ENCODE results near the gene ZC3H6. TPM values are rescaled to one million over a fixed set of nuclear protein-coding genes. Genes with fewer than 3 reads are reported as not detected.

The ZC3H6 gene
- total RNA-seq, 2 experiments from 2014 or later, result 18.0 to 21.4 TPM

DNA sequence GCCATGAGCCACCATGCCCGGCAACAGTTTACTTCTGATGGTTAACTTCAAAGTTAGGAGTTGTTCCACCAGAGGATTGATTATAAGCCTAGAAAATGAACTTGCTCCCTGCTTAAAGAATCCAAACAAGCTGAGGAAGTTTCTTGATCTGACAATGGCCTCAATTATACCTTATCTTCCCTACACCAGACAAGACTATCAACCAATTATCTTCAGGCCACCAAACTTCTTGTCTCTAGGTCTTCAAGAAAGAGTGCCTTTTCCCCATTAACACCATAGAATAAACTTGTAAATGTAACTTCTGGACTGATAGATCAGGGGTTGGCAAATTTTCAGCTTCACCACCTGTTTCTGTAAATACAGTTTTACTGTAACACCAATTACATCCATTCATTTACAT lies 35.5 kb upstream of the ZC3H6 start:
- ATAC-seq (ENCODE audit: poor library complexity) (no peak), DNase-seq (no peak)
- H3K9me3 ChIP-seq (ENCODE audit: control insufficient read depth in 1 of 2, insufficient read depth in 1 of 2, low read length in 2 of 2), result no peaks in the 10 kb centered on the region
- no peak overlapping the region for H3K4me3 Mint-ChIP-seq
- H3K9me3 Mint-ChIP-seq, result no peaks in the 10 kb centered on the region
- ChIA-PET CTCF (interaction anchor here (1.5 to 2.6 kb wide), 2 partner anchors 14 to 20 kb away, joined by 3 to 7 read pairs; no protein-coding TSS in a partner anchor), POLR2A (no interaction called here)
- no peaks in the 10 kb centered on the region for H3K27me3 Mint-ChIP-seq
- H3K4me3 ChIP-seq (ENCODE audit: low read length), result no peak overlapping the region
- intact Hi-C loops (cut with DNase I, micrococcal nuclease), result no loop called here
- H3K36me3 ChIP-seq (ENCODE audit: insufficient read depth, low read length), result peaks cover 36% of the 10 kb centered on the region
- TF ChIP-seq, protein P1, sequence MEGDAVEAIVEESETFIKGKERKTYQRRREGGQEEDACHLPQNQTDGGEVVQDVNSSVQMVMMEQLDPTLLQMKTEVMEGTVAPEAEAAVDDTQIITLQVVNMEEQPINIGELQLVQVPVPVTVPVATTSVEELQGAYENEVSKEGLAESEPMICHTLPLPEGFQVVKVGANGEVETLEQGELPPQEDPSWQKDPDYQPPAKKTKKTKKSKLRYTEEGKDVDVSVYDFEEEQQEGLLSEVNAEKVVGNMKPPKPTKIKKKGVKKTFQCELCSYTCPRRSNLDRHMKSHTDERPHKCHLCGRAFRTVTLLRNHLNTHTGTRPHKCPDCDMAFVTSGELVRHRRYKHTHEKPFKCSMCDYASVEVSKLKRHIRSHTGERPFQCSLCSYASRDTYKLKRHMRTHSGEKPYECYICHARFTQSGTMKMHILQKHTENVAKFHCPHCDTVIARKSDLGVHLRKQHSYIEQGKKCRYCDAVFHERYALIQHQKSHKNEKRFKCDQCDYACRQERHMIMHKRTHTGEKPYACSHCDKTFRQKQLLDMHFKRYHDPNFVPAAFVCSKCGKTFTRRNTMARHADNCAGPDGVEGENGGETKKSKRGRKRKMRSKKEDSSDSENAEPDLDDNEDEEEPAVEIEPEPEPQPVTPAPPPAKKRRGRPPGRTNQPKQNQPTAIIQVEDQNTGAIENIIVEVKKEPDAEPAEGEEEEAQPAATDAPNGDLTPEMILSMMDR (IDR thresholded peaks at IDR 0.05), result no peak
- H3K27ac ChIP-seq (ENCODE audit: low read depth in 1 of 2, low read length in 2 of 2), result no peak overlapping the region
- H3K4me1 ChIP-seq (ENCODE audit: insufficient read depth, low read length), result no peaks in the 10 kb centered on the region
- no peaks in the 10 kb centered on the region for H3K27me3 ChIP-seq (ENCODE audit: control insufficient read depth in 1 of 2, insufficient read depth in 2 of 2, low read length in 2 of 2)
- peak overlapping the region; percentile 8 for H3K27ac Mint-ChIP-seq
- H3K36me3 Mint-ChIP-seq (ENCODE audit: low read depth), result peaks cover 39% of the 10 kb centered on the region
- peaks cover 60% of the 10 kb centered on the region for H3K4me1 Mint-ChIP-seq (ENCODE audit: low read depth)

DNA sequence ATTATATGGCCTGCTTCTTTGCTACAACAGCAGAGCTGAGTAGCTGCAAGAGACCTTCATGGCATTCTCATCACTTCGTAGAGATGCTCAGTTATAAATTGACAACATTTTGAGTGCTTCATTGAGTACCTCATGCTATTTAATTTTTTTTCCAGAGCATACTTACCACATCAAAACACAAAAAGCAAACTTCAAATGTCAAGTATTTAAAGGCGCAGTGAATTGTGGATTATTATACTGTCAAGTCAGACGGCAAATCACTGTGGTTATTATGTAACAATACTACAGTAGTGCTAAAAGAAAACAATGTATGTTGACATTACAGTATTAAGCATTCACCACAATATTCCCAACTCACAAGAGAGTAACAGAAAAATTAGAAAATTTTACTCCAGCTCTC lies 33.0 kb upstream of the ZC3H6 start:
- peaks cover 63% of the 10 kb centered on the region for H3K4me1 Mint-ChIP-seq (ENCODE audit: low read depth)
- ChIA-PET CTCF (no interaction called here), POLR2A (interaction anchor here (0.6 to 3.0 kb wide), 5 partner anchors 12 to 121 kb away, joined by 3 to 16 read pairs (median 6); partner anchors contain the start of gene ZC3H8)
- no peaks in the 10 kb centered on the region for H3K27me3 Mint-ChIP-seq
- H3K27ac Mint-ChIP-seq, result peak overlapping the region; percentile 68
- Histone ChIP-seq H3K4me3 (ENCODE audit: low read length) (no peak overlapping the region), H3K4me1 (ENCODE audit: insufficient read depth, low read length) (no peaks in the 10 kb centered on the region), H3K27me3 (ENCODE audit: control insufficient read depth in 1 of 2, insufficient read depth in 2 of 2, low read length in 2 of 2) (no peaks in the 10 kb centered on the region), H3K9me3 (ENCODE audit: control insufficient read depth in 1 of 2, insufficient read depth in 1 of 2, low read length in 2 of 2) (no peaks in the 10 kb centered on the region), H3K27ac (ENCODE audit: low read depth in 1 of 2, low read length in 2 of 2) (no peak overlapping the region), H3K36me3 (ENCODE audit: insufficient read depth, low read length) (peaks cover 37% of the 10 kb centered on the region)
- no peaks in the 10 kb centered on the region for H3K9me3 Mint-ChIP-seq
- ATAC-seq (ENCODE audit: poor library complexity), result peak; percentile 77
- peak overlapping the region; percentile 43 for H3K4me3 Mint-ChIP-seq
- DNase-seq, result no peak
- TF ChIP-seq, protein P1 (IDR thresholded peaks at IDR 0.05), result no peak
- intact Hi-C loops (cut with DNase I, micrococcal nuclease), result no loop called here
- peaks cover 42% of the 10 kb centered on the region for H3K36me3 Mint-ChIP-seq (ENCODE audit: low read depth)

DNA sequence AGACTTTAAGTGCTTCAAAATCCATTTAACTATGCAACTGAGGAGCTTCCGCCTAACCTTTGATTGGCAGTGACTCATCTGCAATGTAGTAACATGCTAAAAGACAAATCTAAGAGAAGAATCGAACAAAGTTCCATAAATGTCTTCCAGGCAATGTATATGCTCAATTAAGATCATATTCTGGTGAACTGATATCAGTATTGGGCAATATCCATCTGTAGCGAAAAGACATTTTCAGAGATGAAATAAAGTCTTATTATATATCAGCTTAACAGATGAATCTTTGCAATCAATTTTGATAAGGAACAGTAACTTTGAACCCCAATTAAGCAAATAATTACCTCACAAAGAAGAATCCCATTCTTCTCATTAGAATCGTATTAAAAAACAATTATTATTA lies 32.2 kb upstream of the ZC3H6 start:
- CTCF ChIA-PET, result no interaction called here
- POLR2A ChIA-PET, result interaction anchor here (1.1 to 3.0 kb wide), 4 partner anchors 12 to 122 kb away, joined by 3 to 16 read pairs (median 10); partner anchors contain the start of gene ZC3H8
- H3K4me1 Mint-ChIP-seq (ENCODE audit: low read depth), result peaks cover 59% of the 10 kb centered on the region
- Histone ChIP-seq H3K9me3 (ENCODE audit: control insufficient read depth in 1 of 2, insufficient read depth in 1 of 2, low read length in 2 of 2) (no peaks in the 10 kb centered on the region), H3K36me3 (ENCODE audit: insufficient read depth, low read length) (peaks cover 46% of the 10 kb centered on the region), H3K27ac (ENCODE audit: low read depth in 1 of 2, low read length in 2 of 2) (no peak overlapping the region), H3K27me3 (ENCODE audit: control insufficient read depth in 1 of 2, insufficient read depth in 2 of 2, low read length in 2 of 2) (no peaks in the 10 kb centered on the region), H3K4me3 (ENCODE audit: low read length) (no peak overlapping the region), H3K4me1 (ENCODE audit: insufficient read depth, low read length) (no peaks in the 10 kb centered on the region)
- TF ChIP-seq, protein P1 (IDR thresholded peaks at IDR 0.05), result no peak
- H3K27me3 Mint-ChIP-seq, result no peaks in the 10 kb centered on the region
- no peak for DNase-seq
- no peak overlapping the region for H3K4me3 Mint-ChIP-seq
- ATAC-seq (ENCODE audit: poor library complexity), result no peak
- no peaks in the 10 kb centered on the region for H3K9me3 Mint-ChIP-seq
- H3K36me3 Mint-ChIP-seq (ENCODE audit: low read depth), result peaks cover 45% of the 10 kb centered on the region
- intact Hi-C loops (cut with DNase I, micrococcal nuclease), result no loop called here
- peak overlapping the region; percentile 68 for H3K27ac Mint-ChIP-seq
